Measurements from ENCODE around the gene EML1. TPM values are rescaled to one million over a fixed set of nuclear protein-coding genes. Genes with fewer than 3 reads are reported as not detected.

The EML1 gene
- total and polyA plus RNA-seq, 7 donors, result 3.9 to 148 (median 91.5) TPM

DNA sequence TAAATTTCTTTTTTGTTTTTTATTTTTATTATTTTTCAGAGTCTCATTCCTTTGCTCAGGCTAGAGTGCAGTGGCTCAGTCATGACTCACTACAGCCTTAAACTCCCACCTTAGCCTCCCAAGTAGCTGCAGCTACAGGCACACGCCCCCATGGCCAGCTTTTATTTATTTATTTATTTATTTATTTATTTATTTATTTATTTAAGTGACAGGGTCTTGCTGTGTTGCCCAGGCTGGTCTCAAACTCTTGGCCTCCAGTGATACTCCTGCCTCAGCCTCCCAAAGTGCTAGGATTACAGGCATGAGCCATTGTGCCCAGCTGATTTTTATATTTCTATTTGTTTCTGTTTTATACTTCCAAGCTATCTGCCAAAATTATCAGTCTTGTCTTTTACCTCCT is 182.8 kb downstream of the EML1 start:
- Histone ChIP-seq H3K27ac (no peak overlapping the region), H3K36me3 (no peaks in the 10 kb centered on the region), H3K9me3 (peaks cover 0 to 10% (median under 1%) of the 10 kb centered on the region in 4 donors), H3K4me3 (no peak overlapping the region), H3K27me3 (no peaks in the 10 kb centered on the region), H3K4me1 (peaks cover 0 to 13% (median 5%) of the 10 kb centered on the region in 4 donors)
- intact Hi-C loops (cut with DNase I), result no loop called here
- no peak for TF ChIP-seq EP300 (IDR thresholded peaks at IDR 0.05)
- TF ChIP-seq POLR2AphosphoS5 (IDR thresholded peaks at IDR 0.05), result no peak
- TF ChIP-seq POLR2A (IDR thresholded peaks at IDR 0.05), result no peak
- TF ChIP-seq, protein P1, sequence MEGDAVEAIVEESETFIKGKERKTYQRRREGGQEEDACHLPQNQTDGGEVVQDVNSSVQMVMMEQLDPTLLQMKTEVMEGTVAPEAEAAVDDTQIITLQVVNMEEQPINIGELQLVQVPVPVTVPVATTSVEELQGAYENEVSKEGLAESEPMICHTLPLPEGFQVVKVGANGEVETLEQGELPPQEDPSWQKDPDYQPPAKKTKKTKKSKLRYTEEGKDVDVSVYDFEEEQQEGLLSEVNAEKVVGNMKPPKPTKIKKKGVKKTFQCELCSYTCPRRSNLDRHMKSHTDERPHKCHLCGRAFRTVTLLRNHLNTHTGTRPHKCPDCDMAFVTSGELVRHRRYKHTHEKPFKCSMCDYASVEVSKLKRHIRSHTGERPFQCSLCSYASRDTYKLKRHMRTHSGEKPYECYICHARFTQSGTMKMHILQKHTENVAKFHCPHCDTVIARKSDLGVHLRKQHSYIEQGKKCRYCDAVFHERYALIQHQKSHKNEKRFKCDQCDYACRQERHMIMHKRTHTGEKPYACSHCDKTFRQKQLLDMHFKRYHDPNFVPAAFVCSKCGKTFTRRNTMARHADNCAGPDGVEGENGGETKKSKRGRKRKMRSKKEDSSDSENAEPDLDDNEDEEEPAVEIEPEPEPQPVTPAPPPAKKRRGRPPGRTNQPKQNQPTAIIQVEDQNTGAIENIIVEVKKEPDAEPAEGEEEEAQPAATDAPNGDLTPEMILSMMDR (IDR thresholded peaks at IDR 0.05), result no peak
- DNase-seq, result no peak
- WGBS, 2 donors, result 69 to 90% methylated on average over 1 of the region's 1 CpG

GRCh38 chr14:99976681-99977080 is 183.5 kb downstream of the EML1 start:
- 89 to 91% methylated on average over 3 of the region's 3 CpGs for WGBS, 2 donors
- Histone ChIP-seq H3K27me3 (no peaks in the 10 kb centered on the region), H3K9me3 (peaks cover 0 to 10% (median under 1%) of the 10 kb centered on the region in 4 donors), H3K4me1 (peaks cover 0 to 12% (median 4%) of the 10 kb centered on the region in 4 donors), H3K4me3 (no peak overlapping the region), H3K36me3 (no peaks in the 10 kb centered on the region), H3K27ac (no peak overlapping the region)
- no peak for DNase-seq
- TF ChIP-seq, protein P1 (IDR thresholded peaks at IDR 0.05), result no peak
- TF ChIP-seq POLR2A (IDR thresholded peaks at IDR 0.05) (no peak), EP300 (IDR thresholded peaks at IDR 0.05) (no peak), POLR2AphosphoS5 (IDR thresholded peaks at IDR 0.05) (no peak)
- intact Hi-C loops (cut with DNase I), result no loop called here

GRCh38 chr14:99980299-99980698 is 187.1 kb downstream of the EML1 start:
- TF ChIP-seq, protein P1 (IDR thresholded peaks at IDR 0.05), result no peak
- TF ChIP-seq POLR2A (IDR thresholded peaks at IDR 0.05) (no peak), POLR2AphosphoS5 (IDR thresholded peaks at IDR 0.05) (no peak), EP300 (IDR thresholded peaks at IDR 0.05) (no peak)
- peaks cover 0 to 3% (median 0%) of the 10 kb centered on the region in 4 donors for H3K9me3 ChIP-seq
- H3K4me1 ChIP-seq, result peaks cover 0 to 4% (median 0%) of the 10 kb centered on the region in 4 donors
- H3K4me3 ChIP-seq, result no peak overlapping the region
- intact Hi-C loops (cut with DNase I), result loop anchor here (10.0 kb wide), 1 partner anchor 395 kb away; the partner anchor contains the start of gene WDR25
- WGBS, 2 donors, result 15 to 73% methylated on average over 7 of the region's 7 CpGs
- H3K36me3 ChIP-seq, result no peaks in the 10 kb centered on the region
- no peak for DNase-seq
- no peak overlapping the region for H3K27ac ChIP-seq
- no peaks in the 10 kb centered on the region for H3K27me3 ChIP-seq

- intact Hi-C loops (cut with DNase I), result loop anchor here (1.0 to 10.0 kb wide), 2 partner anchors 126 to 393 kb away; partner anchors contain the start of gene WDR25
- H3K27ac ChIP-seq, result no peak overlapping the region
- no peak overlapping the region for H3K4me3 ChIP-seq
- no peak for TF ChIP-seq POLR2A (IDR thresholded peaks at IDR 0.05)
- no peak for TF ChIP-seq EP300 (IDR thresholded peaks at IDR 0.05)
- TF ChIP-seq, protein P1 (IDR thresholded peaks at IDR 0.05), result no peak
- TF ChIP-seq POLR2AphosphoS5 (IDR thresholded peaks at IDR 0.05), result no peak
- H3K4me1 ChIP-seq, result peaks cover 0 to 4% (median 0%) of the 10 kb centered on the region in 4 donors
- H3K36me3 ChIP-seq, result no peaks in the 10 kb centered on the region
- 33 to 80% methylated on average over 5 of the region's 5 CpGs for WGBS, 2 donors
- no peak for DNase-seq
- no peaks in the 10 kb centered on the region for H3K27me3 ChIP-seq
- H3K9me3 ChIP-seq, result no peaks in the 10 kb centered on the region
Observed at GRCh38 chr14:99981806-99982205, 188.6 kb downstream of the EML1 start.
